Measurements from ENCODE around the gene GABARAP. TPM values are rescaled to one million over a fixed set of nuclear protein-coding genes. Genes with fewer than 3 reads are reported as not detected.
A peak's percentile ranks its signal among the peaks of the same experiment; 100 is the strongest.

GABARAP gene
- polyA plus RNA-seq, 12 donors: 201 to 913 (median 299) TPM; not detected in 1

DNA sequence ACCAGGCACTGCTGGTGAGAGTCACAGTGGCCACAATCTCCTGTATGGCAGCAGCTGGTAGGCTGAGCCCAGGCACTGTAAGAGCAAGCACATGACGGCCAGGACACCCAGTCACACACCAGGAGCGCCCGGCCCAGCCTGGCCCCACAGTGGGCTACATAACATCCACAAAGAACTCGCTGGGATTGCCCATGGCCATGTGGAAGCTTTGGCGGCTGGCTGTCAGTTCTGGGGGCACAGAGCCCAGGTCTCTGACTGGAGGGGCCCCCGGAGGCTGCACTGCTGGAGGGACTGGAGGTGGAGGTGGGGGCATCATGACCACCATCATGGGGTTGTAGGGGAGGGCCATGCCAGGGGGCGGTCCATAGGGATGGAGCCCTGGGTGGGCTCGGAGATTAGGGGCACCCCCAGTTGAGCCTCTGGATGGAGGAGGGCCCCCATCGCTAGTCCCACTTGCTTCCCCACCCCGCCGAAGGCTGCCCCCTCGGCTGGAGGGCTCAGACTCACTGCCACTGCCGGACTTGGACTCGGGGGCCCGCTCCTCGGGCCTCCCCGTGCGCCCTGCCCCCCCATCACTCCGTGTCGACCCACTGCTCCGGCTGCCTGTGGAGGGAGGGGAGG, 16.4 kb downstream of the GABARAP start:
- DNase-seq: no peak

DNA sequence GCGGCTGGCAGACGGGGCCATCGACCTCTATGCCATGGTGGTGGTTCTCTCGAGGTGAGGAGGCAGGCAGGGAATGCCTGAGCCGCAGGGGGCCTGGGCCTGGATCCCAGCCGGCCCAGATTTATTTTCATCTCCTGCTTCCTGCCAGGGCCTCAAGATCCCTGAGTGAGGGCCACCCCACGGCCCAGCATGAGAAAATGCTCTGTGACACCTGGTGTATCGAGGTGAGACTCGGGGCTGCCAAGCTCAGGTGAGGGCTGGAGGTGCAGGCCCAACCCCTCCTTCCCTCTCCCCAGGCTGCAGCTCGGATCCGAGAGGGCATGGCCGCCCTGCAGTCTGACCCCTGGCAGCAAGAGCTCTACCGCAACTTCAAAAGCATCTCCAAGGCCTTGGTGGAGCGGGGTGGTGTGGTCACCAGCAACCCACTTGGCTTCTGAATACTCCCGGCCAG, 17.6 kb downstream of the GABARAP start:
- no peak for DNase-seq

DNA sequence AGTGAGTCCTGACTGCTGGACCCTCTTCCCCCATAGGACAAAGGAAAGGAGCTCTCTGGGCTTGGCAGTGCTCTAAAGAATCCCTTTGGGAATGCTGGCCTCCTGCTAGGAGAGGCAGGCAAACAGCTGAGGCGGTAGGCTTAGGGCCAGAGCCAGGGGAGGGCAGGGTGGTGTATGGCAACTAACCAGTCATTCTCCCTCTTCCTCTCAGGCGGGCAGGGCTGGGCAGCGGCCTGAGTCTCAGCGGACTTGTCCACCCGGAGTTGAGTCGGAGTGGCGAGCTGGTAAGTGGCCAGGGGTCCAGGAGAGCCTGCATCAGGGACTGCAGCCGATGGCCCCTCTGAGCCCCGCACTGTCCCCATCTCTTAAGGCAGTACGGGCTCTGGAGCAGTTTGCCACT, 18.1 kb downstream of the GABARAP start:
- no peak for DNase-seq

DNA sequence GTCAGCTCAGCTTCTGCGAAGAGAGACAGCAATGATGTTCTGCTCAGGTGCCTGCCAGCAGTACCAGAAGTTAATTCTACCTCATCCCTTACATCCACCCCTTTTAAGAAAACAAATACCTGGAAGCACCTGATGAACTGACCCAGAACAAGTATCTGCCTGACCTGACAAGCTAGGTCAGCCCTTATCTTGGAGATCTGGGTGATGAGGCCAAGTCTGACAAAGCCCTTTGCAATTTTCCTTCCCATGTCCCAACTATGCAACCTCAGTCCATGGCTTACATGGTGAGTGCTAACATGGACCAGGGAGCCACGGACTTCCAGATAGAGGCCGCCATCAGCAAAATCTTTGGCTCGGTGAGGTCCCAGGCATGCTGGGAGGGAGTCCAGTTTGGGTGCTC, 18.9 kb downstream of the GABARAP start:
- DNase-seq: no peak

DNA sequence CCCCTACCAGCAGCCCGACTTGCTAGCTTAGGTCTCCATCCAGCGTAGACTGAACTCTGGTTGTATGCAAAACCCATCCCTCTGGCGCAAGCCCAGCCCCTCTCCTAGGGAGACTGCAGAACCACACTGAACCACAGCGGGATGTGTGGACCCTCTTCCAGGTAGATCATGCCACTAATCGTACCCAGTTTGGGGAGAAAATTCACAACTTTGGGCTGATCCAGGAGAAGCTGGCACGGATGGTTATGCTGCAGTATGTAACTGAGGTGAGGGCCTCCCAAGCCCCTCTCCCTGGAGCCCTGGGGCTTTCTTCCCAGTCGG, 19.3 kb downstream of the GABARAP start:
- no peak for DNase-seq

DNA sequence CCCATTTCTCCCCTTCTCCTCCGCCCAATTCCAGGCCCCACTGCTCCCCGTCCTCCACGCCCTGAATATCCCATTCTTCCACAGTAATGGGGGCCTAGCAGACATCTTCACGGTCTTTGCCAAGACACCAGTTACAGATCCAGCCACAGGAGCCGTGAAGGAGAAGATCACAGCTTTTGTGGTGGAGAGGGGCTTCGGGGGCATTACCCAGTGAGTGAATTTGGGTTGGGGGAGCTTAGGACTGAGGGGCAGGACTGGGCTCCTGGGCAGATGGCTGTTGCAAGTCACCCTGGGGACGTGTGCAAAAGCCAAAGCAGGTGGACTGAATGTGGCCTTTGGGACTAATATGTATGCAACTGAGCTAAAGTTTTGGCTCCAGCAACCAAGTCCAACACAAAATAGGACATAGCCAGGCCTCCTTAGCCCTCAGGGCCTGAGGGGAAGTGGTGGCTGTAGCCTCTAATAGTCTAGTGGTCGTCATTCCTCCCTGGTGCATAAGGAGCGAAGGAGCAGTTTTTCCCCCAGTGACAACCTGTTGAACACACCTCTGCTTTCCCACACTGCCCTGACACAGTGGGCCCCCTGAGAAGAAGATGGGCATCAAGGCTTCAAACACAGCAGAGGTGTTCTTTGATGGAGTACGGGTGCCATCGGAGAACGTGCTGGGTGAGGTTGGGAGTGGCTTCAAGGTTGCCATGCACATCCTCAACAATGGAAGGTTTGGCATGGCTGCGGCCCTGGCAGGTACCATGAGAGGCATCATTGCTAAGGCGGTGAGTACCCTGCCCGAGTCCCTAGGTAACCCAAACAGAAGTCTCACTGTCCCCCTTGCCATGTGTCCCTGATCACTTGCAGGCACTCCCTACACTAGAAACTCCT, 19.9 kb downstream of the GABARAP start:
- DNase-seq: no peak

DNA sequence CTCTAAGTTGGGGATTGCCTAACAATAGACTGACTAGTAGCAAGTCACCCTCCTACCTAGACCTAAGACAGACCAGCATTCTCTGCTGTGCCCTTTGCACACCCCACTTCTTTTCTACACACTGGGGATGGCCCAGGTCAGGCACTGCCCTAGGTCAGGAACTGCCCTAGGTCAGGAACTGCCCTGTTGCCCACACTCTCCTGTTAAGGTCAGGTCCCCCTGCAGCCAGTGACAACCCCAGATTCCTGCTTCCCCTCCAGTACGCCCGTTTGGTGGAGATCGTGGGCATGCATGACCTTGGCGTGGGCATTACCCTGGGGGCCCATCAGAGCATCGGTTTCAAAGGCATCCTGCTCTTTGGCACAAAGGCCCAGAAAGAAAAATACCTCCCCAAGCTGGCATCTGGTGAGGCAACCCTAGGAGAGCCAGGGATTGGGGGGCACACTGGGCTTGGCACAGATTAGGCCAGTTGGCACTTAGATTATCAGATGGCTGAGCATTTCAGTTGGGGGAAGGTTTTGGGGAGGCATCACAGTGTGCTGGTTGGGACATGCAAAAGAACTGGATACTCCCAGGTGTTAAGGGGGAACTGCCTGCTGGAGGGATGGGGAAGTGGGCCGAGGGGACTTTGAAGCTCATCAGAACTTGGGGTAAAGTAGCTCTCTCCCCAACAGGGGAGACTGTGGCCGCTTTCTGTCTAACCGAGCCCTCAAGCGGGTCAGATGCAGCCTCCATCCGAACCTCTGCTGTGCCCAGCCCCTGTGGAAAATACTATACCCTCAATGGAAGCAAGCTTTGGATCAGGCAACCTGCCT, 20.8 kb downstream of the GABARAP start:
- no peak for DNase-seq

DNA sequence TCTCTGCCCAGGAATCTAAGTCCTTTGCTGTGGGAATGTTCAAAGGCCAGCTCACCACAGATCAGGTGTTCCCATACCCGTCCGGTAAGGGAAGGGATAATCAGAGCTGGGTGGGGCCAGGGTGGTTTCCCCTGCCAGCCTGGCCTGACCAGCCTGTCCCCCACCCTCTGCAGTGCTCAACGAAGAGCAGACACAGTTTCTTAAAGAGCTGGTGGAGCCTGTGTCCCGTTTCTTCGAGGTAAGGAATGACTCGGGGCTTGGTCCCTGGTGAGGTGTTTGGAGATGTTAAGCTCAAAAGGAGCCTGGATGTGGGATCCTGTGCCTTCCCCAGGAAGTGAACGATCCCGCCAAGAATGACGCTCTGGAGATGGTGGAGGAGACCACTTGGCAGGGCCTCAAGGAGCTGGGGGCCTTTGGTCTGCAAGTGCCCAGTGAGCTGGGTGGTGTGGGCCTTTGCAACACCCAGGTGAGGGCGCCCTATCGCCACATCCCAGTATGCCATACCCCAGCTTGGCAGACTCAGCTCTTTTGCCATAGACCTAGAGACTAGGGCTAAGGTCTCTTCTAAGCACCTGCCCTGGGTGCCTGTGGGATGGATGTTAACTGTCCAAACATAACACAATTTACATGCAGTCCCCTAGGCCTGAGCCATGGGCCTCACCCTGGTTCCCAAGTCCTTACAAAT, 21.5 kb downstream of the GABARAP start:
- DNase-seq: no peak

DNA sequence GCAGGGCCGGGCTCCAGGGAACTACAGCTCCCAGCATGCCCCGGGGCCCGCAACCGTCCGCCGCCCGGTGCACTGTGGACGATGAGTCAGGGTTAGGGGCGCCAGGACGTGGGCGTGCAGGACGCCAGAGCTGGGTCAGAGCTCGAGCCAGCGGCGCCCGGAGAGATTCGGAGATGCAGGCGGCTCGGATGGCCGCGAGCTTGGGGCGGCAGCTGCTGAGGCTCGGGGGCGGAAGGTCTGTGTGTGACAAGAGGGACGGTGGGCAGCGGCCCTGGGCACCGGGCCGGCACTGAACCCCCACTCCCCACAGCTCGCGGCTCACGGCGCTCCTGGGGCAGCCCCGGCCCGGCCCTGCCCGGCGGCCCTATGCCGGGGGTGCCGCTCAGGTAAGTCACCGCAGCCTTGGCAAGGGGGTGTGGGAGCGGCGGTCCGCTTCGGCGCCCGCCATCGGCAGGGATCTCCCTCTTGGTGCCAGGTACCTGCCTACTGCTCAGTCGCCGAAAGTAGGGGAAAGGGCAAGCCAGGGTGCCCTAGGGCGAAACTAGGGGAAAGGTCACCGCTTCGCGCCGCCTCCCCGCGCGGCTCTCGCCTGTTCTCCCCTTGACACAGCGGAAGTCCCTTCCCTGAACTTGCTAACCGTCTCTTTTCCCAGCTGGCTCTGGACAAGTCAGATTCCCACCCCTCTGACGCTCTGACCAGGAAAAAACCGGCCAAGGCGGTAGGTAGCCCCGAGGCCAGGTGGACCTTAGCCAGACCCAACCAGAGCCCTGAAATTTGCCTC, 22.2 kb downstream of the GABARAP start, which contains the start of the genes ACADVL and DLG4:
Gene ACADVL (plus strand): TSS at position 127 of the 781 bp plus-strand sequence. CDS start 47 bp downstream, at position 174.
Gene DLG4 (minus strand): TSS at position 25 of the 781 bp plus-strand sequence.
- DNase-seq: peak; percentile 92

DNA sequence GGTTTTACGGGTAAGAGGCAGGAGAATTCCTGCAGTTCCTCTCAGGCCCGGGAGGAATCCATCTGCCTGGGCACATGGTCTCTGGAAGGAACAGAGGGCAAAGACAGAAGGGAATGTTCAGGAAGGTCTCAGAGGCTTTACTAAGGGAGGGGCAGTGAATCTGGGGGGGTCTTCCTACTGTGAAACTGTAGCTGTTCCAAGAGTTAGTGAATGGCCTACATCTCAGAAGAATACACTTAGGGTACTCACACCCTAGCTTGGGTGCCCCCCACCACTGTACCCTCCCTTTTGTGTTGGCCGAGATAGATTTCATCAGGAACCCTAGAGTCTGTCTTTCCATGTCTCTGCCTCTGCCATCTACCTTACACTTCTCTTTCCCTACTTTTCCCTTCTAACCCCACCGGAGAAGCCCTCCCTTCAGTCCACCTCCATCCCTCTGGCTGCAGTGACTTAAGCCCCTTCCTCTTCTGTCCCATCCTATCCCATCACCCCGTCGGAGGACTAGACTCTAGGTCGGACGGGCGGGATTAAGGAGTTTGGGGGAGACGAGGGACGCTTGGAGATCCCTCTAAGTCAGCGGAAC, 22.9 kb downstream of the GABARAP start:
- no peak for DNase-seq

DNA sequence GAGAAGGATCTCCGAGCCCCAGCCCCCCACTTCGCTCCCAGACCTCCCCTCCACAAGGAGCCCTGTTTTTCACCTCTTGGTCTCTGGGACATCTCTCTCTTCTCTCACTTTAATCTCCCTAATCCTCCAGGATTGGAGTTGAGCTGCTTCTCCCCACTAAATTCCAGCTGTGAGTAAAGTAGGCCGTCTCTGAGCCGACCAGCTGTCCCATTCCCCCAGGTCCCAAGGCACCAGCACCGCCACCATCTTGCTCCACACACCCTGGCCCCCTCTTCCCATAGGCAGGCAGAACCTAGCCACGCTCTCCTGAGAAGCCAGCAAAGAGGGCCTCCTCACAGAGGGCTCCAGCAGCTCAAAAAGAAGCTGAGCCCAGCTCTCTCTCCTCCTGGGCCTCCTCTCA, 23.5 kb downstream of the GABARAP start:
- no peak for DNase-seq

DNA sequence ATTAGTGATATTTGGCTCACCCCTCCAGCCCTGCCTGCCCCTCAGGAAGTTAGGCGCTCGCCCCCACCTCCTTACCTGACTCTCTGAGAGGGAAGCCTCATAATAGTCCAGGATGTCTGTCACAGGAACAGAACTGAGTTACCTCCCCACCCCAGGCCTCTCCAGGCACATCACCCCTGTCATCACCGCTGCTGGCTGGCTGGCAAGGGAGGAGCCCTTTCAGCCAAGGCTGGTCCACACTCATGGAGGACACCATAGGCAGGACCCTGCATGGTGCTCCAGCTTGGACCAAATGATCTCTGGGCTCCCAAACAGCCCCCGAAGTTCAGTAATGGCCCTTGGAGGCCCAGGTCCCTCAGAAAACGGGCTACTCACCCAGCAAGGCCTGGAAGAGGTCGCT, 24.1 kb downstream of the GABARAP start:
- DNase-seq: no peak

DNA sequence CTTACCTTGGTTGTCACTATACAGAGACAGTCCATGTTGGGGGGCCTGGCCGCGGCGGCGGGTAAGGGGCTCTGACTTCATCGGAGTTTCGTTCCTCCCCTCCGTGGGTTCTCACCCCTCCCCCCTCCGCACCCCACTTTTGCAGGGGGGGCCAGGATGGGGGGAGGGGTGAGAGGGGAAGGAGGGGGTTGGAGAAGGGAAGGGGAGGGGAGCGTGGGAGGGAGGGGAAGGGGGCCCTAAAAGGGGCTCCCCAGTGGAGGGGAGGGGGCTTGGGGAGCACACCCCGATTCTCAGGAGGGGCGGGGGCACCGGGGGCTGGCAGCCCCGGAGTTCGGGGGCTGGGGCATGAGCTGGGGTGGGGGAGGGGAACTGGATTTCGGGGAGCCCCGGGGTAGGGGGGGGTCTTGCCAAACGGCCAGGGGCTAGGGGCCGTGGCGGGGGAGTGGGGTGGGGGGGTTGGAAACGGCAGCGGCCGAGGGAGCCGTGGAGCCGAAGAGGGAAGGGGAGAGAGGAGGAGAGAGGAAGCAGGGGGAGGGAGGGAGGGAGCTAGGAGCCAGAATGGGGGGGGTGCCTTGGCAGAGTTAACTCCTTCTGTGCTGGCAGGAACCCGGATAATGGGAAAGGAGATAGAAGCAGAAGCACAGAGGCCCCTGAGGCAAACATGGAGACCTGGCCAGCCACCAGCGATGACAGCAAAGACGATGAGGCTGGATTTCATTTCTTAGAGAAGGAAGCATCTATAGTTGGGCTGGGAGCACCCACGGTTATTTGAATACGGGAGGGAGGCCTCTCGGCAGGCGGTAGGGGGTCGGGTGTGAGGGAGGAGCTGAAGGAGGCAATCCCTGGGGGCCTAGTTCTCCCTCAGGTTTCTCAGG, 24.9 kb downstream of the GABARAP start:
- DNase-seq: peak; percentile 89

DNA sequence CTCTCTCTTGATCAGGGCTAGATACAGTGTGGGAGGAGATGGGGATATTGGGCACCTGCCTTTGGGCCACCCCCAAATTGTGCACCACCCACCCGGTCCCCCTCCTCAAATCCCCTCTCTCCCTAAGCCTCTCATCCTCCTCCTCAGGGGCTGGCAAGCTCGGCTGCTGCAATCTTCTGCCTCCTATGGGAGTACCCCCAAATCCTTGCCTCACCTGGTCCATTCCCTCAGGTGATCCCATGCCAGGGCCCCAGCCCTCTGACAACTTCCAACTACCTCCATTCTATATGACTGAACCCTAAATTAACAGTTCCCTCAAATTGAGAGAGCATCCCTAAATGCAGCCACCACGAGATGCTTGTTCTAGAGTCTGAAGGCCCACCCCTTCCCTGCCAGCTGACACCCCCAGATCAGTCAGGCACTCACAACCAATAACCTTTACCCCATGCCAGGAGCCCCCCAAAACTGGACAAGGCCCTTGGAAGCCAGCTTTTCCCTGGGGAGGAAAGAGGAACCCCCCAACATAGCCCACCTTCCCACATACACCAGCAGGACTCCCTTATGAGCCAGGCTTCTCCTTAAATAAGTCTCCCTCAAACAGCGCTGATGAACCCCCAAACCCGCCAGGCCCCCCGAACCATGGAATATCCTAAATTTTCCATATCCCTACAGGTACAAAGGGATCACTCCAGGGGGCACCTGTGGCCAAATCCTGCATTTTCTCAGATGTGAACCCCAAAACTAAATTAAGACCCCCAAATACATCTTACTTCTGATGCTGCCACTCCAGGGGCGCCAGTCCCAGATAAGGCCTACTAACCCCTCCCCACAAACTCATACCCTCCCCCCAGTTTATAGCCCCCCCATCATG, 25.8 kb downstream of the GABARAP start:
- no peak for DNase-seq

DNA sequence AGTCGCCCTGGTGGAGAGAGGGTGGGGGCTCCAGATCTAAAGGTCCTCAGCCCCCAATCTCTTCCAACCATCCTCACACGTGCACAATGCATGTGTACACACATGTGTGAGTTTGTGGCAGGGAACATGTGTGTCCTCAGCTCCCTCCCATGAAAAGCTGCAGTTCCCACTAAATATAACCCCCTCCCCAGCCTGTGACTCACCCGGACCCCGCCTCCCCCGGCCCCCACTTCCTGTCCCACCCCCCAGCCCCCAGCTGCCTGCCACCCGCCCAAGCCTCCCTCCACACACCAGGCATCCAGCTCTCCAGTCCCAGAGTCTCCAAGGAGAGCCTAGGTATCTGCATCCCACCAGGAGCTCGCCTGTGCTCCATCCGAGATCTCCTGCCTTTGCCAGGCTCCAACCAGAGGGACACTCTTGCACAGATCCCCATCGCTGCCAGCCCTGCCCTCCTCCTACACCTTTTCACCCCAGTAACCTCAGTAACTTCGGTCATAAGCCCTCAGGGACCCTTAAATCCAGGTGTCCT, 26.5 kb downstream of the GABARAP start:
- DNase-seq: no peak

DNA sequence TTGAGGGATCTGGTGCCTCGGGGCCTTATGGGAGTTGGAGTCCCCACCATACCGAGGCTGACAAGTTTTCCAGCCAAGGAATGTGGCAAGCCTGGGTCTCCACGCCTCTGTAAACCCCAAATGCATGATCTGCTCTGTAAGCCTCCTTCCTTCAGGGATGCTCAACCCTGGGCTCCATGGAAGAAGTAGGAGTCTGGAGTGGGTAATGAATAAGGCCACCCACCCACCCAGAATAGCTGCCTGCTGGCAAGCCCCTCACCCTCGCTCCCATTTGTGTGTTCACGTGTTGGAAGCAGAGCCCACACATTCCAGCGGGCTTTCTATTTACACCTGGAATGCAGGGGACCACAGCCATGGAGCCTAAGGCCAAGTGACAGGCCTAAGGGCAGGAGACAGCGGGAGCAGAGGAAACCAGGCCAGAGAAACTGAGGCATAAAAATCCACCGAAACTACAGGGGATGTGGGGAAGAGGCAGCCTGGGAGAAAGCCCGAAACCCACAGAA, 27.1 kb downstream of the GABARAP start:
- peak; percentile 93 for DNase-seq

DNA sequence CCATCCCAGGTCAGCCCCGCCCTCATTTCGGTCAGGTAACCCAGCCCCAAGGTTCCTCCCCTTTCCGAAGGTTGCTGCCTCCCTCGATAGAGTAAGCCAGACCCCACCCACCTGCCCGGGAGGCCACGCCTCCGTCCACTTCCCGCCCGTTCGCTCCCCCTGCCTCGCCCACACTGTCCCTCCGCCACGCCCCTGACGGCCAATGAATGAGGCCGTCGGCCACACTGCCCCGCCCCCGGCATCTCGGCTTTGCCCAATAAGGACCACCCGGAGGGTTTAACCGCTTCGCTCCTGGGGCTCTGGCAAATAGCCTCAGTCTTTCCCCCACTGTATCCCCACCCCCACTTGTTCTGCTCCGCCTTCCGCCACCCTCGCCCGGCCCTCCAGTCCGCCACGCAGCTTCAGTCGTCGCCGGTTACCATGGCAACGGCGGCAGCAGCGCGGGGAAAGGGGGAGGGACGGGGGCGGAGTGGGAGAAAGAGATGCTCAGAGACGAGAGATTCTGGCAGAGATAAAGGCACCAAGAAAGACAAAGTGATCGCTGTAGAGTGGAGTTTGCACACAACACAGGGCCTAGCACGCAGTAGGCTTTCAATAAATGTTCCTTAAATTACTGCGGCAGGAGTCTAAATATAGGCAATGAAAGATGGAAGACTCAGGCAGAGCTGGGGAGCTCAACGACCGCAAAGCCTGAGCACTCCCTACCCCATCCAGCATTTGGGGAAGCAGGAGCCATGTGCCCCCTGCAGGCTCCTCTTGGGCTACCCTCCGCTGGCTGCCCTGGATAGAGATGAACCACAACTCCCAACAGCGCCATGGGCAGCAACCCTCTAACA, 27.7 kb downstream of the GABARAP start:
- DNase-seq: peak; percentile 99

Data from muscle of arm (tissue), 12 donors.